PC-9 (cell line): ENCODE results near the gene SBNO2.

ENCODE experiments used
- EZH2 ChIP-seq: fragments of 200-600 bp; sonication (generic); IDR thresholded peaks from 2 replicates; pipeline ENCODE4 v1.8.0; 2017; ENCODE audit warnings: antibody characterized with exemption, low read depth
- TF ChIP-seq, protein P1 (sequence below): fragments of 200-600 bp; sonication (generic); conservative IDR thresholded peaks from 2 replicates; pipeline ENCODE4 v1.6.1; 2017; ENCODE audit warnings: mixed run types, antibody characterized with exemption, mild to moderate bottlenecking, moderate library complexity

DNA sequence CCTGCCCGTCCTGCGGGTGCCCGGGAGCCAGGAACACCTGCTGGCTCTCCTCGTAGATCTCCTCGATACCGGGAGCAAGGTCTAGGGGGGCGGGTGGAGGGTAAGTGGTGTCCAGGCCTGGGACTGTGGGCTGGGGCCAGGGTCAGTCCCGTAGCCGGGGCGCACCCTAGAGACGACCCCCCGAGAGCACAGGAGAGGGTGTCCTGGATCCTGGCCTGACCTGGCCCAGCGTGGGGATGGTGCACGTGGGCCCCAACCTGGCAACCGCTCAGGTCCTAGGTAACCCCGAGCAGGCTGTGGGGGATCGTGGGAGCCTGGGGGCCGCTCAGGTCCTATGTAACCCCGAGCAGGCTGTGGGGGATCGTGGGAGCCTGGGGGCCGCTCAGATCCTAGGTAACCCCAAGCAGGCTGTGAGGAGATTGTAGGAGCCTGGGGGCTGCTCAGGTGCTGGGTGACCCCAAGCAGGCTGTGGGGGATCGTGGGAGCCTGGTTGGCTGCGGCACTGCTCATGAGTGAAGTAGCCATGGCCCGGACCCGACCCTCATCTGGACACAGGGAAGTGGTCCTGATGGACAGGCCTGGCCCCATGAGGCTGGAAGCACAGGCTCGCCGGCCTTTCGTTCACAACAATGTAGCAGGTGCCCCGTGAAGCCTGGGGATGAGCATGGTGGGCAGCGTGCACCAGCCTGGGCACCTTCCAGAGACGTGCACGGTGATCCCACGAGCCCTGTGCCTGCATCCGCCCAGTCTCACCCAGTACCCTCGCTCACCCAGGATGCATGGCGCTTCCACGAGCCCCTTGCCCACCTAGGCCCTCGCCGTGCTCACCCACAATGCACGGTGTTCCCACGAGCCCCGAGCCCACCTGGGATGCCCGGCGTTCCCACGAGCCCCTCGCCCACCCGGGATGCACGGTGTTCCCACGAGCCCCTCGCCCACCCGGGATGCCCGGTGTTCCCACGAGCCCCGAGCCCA, 64.1 kb downstream of the SBNO2 start:
- no peak for TF ChIP-seq EZH2
- TF ChIP-seq, protein P1, sequence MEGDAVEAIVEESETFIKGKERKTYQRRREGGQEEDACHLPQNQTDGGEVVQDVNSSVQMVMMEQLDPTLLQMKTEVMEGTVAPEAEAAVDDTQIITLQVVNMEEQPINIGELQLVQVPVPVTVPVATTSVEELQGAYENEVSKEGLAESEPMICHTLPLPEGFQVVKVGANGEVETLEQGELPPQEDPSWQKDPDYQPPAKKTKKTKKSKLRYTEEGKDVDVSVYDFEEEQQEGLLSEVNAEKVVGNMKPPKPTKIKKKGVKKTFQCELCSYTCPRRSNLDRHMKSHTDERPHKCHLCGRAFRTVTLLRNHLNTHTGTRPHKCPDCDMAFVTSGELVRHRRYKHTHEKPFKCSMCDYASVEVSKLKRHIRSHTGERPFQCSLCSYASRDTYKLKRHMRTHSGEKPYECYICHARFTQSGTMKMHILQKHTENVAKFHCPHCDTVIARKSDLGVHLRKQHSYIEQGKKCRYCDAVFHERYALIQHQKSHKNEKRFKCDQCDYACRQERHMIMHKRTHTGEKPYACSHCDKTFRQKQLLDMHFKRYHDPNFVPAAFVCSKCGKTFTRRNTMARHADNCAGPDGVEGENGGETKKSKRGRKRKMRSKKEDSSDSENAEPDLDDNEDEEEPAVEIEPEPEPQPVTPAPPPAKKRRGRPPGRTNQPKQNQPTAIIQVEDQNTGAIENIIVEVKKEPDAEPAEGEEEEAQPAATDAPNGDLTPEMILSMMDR: no peak
